K562 (cell line): ENCODE measurements around the gene PLA2G4D. TPM values are rescaled to one million over a fixed set of nuclear protein-coding genes. Genes with fewer than 3 reads are reported as not detected.

Experiments
- ATAC-seq: fragments of 200-7000 bp; cut with Tn5 transposase; 3 replicates; pipeline ENCODE4 v1.9.1; 2020; ENCODE audit warnings: moderate library complexity
- BruUV-seq: library from RNA; stranded (reverse); fragments of 400-500 nt; replicated peaks from 2 replicates; lab custom pipeline; 2021; lab: Mats Ljungman, UMichigan
- CTCF ChIA-PET: fragments of 300-600 bp; formaldehyde crosslinking; extraction: SDS; loops from one replicate; lab custom pipeline; 2021; ENCODE audit warnings: low intra/inter-chr PET ratio; lab: Yijun Ruan, JAX
- POLR2A ChIA-PET: fragments of 300-600, 350-650 bp; sonication (Branson Sonifier 250); formaldehyde crosslinking; extraction: SDS; loops from one replicate; lab custom pipeline; 2021; ENCODE audit warnings: antibody characterized with exemption, inconsistent platforms; lab: Yijun Ruan, JAX
- DNase-seq, 4 experiments: peaks; one replicate each; pipeline versions ENCODE4 v3.0.0 to v3.0.0-alpha.2; 2011 to 2018; ENCODE audit warnings: low spot score in 3 of 4, mixed read lengths in 3 of 4; ENCODE audit errors: extremely low read depth in 1 of 4
- FAIRE-seq: peaks from 2 replicates; lab custom pipeline; 2011; peaks lifted over from hg19 to GRCh38; lab: Jason Lieb, UNC
- H2AFZ ChIP-seq: 2 replicates; pipeline ENCODE4 v1.6.0; 2011; ENCODE audit warnings: low read depth, low read length, control low read depth, inconsistent platforms
- H3K27ac ChIP-seq: fragments of 200-600 bp; 3 replicates; pipeline ENCODE4 v1.8.0; 2011; ENCODE audit warnings: low read depth, mild to moderate bottlenecking, control low read depth, inconsistent platforms, low read length, moderate library complexity, mixed read lengths; ENCODE audit errors: extremely low read depth
- H3K27me3 ChIP-seq, 2 experiments: fragments of 300-600 bp in 1 of 2; 2 replicates in 1 of 2; 3 replicates in 1 of 2; pipeline versions ENCODE4 v1.6.0 to v1.8.0; 2011; ENCODE audit warnings: inconsistent platforms in 2 of 2, low read length in 2 of 2, mild to moderate bottlenecking in 1 of 2, mixed read lengths in 1 of 2, moderate library complexity in 1 of 2; ENCODE audit not compliant: control insufficient read depth in 2 of 2, insufficient read depth in 2 of 2
- H3K36me3 ChIP-seq: fragments of 300-600 bp; 3 replicates; pipeline ENCODE4 v1.8.0; 2011; ENCODE audit warnings: mild to moderate bottlenecking, low read length, inconsistent platforms; ENCODE audit not compliant: control insufficient read depth, insufficient read depth
- H3K4me1 ChIP-seq, 2 experiments: fragments of 200-600 bp in 1 of 2; replicated peaks in 1 of 2; 2 replicates in 1 of 2; 3 replicates in 1 of 2; pipeline versions ENCODE4 v1.5.1 to v1.8.0; 2011; ENCODE audit warnings: inconsistent platforms in 2 of 2, low read length in 2 of 2, mild to moderate bottlenecking in 1 of 2, mixed read lengths in 1 of 2, moderate library complexity in 1 of 2; ENCODE audit not compliant: control insufficient read depth in 2 of 2, insufficient read depth in 2 of 2
- H3K4me2 ChIP-seq: 2 replicates; pipeline ENCODE4 v1.6.1; 2011; ENCODE audit warnings: low read length, control low read depth, inconsistent platforms, mixed read lengths; ENCODE audit not compliant: insufficient read depth
- H3K4me3 ChIP-seq: fragments of 200-600 bp; sonication (generic), shearing (Covaris generic); 2 replicates; pipeline ENCODE4 v1.5.1; 2016; ENCODE audit warnings: control low read depth, inconsistent platforms
- H3K79me2 ChIP-seq: fragments of 200-600 bp; 3 replicates; pipeline ENCODE4 v1.8.0; 2011; ENCODE audit warnings: low read length, inconsistent platforms; ENCODE audit not compliant: control insufficient read depth, insufficient read depth
- H3K9ac ChIP-seq, 2 experiments: 2 replicates each; pipeline versions ENCODE4 v1.6.0 to v1.6.1; 2011; ENCODE audit warnings: low read depth in 2 of 2, low read length in 2 of 2, control low read depth in 1 of 2, inconsistent platforms in 1 of 2, mild to moderate bottlenecking in 1 of 2, mixed read lengths in 1 of 2; ENCODE audit not compliant: insufficient read depth in 1 of 2
- H3K9me1 ChIP-seq: one replicate; pipeline ENCODE4 v1.6.0; 2011; ENCODE audit warnings: inconsistent platforms, mild to moderate bottlenecking, low read length, moderate library complexity; ENCODE audit not compliant: control insufficient read depth, insufficient read depth
- H3K9me3 ChIP-seq: replicated peaks from 2 replicates; pipeline ENCODE4 v1.5.1; 2011; ENCODE audit warnings: low read depth, low read length, inconsistent platforms; ENCODE audit not compliant: control insufficient read depth, insufficient read depth
- H4K20me1 ChIP-seq: replicated peaks from 2 replicates; pipeline ENCODE4 v1.6.1; 2011; ENCODE audit warnings: low read length, inconsistent platforms, mixed read lengths; ENCODE audit not compliant: control insufficient read depth, insufficient read depth
- CBFA2T3 ChIP-seq: fragments of 450-650 bp; IDR thresholded peaks from 2 replicates; pipeline ENCODE4 v1.6.1; 2017
- FOXJ2 ChIP-seq: fragments of 200-800 bp; sonication (Bioruptor generic); IDR thresholded peaks from 2 replicates; pipeline ENCODE4 v1.6.1; 2016; ENCODE audit warnings: missing genetic modification characterization, missing compliant biosample characterization
- HINFP ChIP-seq: fragments of 450-650 bp; conservative IDR thresholded peaks from 2 replicates; pipeline ENCODE4 v1.6.1; 2016; ENCODE audit warnings: missing genetic modification characterization, low read depth, mild to moderate bottlenecking, control low read depth, missing compliant biosample characterization
- RBM14 ChIP-seq: fragments of 200-400 bp; formaldehyde crosslinking; IDR thresholded peaks from 2 replicates; pipeline ENCODE4 v1.6.1; 2018; ENCODE audit warnings: low read depth, mild to moderate bottlenecking, low read length, moderate library complexity, borderline replicate concordance; ENCODE audit not compliant: insufficient read depth
- SAFB2 ChIP-seq: fragments of 200-400 bp; formaldehyde crosslinking; IDR thresholded peaks from 2 replicates; pipeline ENCODE4 v1.6.1; 2018; ENCODE audit warnings: borderline replicate concordance, low read length, low read depth, moderate library complexity; ENCODE audit not compliant: severe bottlenecking
- STAT5A ChIP-seq: IDR thresholded peaks from 2 replicates; pipeline ENCODE4 v1.6.1; 2012; ENCODE audit warnings: low read length, inconsistent platforms, borderline replicate concordance
- TCF7L2 ChIP-seq: fragments of 150-350 bp; IDR thresholded peaks from 2 replicates; pipeline ENCODE4 v1.6.1; 2016; ENCODE audit warnings: low read depth, mild to moderate bottlenecking, low read length, moderate library complexity
- TSC22D4 ChIP-seq: fragments of 450-650 bp; IDR thresholded peaks from 2 replicates; pipeline ENCODE4 v1.6.1; 2016; ENCODE audit warnings: missing genetic modification characterization, missing biosample characterization, control low read depth
- WGBS: fragments of 100-300 bp; shearing (Covaris generic); methylation state at CpG from one replicate; pipeline ENCODE4 v1.1.6; 2016; ENCODE audit warnings: low coverage, mixed read lengths; ENCODE audit not compliant: insufficient coverage; ENCODE audit errors: missing lambda C conversion rate; 5-methylcytosine and 5-hydroxymethylcytosine counted together
- in situ Hi-C: fragments of 300-500 bp; cut with MboI; formaldehyde crosslinking; loops from 4 replicates; pipeline ENCODE4 v1.15.0; 2018; ENCODE audit warnings: inconsistent platforms, mixed read lengths
- intact Hi-C: fragments of 100-400 bp; cut with micrococcal nuclease; formaldehyde crosslinking; loops from 2 replicates; pipeline ENCODE4 v1.14.2; 2022
- polyA plus RNA-seq, 8 experiments: library from polyadenylated mRNA; depleted of rRNA in 4 of 8; stranded (reverse) in 5 of 8; unstranded in 3 of 8; fragments of >200 nt; fragmentation: Nextera tagmentation in 2 of 8; fragmentation: Illumina TruSeq in 1 of 8; extraction: Ambion mirVana in 2 of 8; extraction: Trizol in 1 of 8; gene quantifications; 2 replicates each; pipeline versions ENCODE4 v1.2.1 to v1.2.3, GENCODE V29; 2011 to 2014; ENCODE audit warnings: inconsistent platforms in 1 of 8, missing spikeins in 1 of 8
- total RNA-seq, 7 experiments: library from RNA; depleted of rRNA in 6 of 7; stranded (reverse); fragments of >200 nt in 6 of 7; fragmentation: Illumina TruSeq in 2 of 7; extraction: Trizol in 2 of 7; gene quantifications; 2 replicates each; pipeline versions ENCODE4 v1.2.1 to v1.2.3, GENCODE V29; 2011 to 2021; ENCODE audit warnings: low replicate concordance in 1 of 7
- TF ChIP-seq, protein P1 (sequence below), 2 experiments: fragments of 450-650 bp; formaldehyde crosslinking in 1 of 2; IDR thresholded peaks; 2 replicates each; pipeline versions ENCODE4 v1.4.0 to v1.6.1; 2014 to 2020; ENCODE audit warnings: mild to moderate bottlenecking in 2 of 2, borderline replicate concordance in 1 of 2, low read depth in 1 of 2

The PLA2G4D gene
- total and polyA plus RNA-seq, 9 of the 15 experiments (the other 6 are each of a cell fraction or from before 2014, with no cell fraction given) = 0.04 TPM; not detected in 8

- DNase-seq (no peak), FAIRE-seq (no peak), ATAC-seq (no peak)
- H3K27me3 ChIP-seq = peaks cover 30 to 49% of the 10 kb centered on the region in 2 experiments
- no peak overlapping the region for H2AFZ ChIP-seq
- H3K36me3 ChIP-seq = no peaks in the 10 kb centered on the region
- WGBS = 0% methylated on average over 2 of the region's 6 CpGs
- H3K9me3 ChIP-seq = no peaks in the 10 kb centered on the region
- ChIA-PET CTCF (no interaction called here), POLR2A (interaction anchor here (0.5 to 1.4 kb wide), 2 partner anchors 12 to 34 kb away, joined by 3 to 4 read pairs; no protein-coding TSS in a partner anchor)
- BruUV-seq = no TSS peak
- H3K4me2 ChIP-seq = no peak overlapping the region
- H3K79me2 ChIP-seq = no peaks in the 10 kb centered on the region
- peaks cover 3% of the 10 kb centered on the region; the same call in 1 of the 2 replicates for H4K20me1 ChIP-seq
- no peaks in the 10 kb centered on the region; a peak in 1 of 5 replicates for H3K4me1 ChIP-seq
- in situ Hi-C loops = no loop called here
- no peaks in the 10 kb centered on the region for H3K9me1 ChIP-seq
- H3K4me3 ChIP-seq = no peak overlapping the region
- H3K27ac ChIP-seq = no peak overlapping the region
- intact Hi-C loops = no loop called here
- H3K9ac ChIP-seq = no peak overlapping the region
- no peak for TF ChIP-seq STAT5A
- no peak for TF ChIP-seq TSC22D4 (tag)
- TF ChIP-seq HINFP (tag) = no peak
- TF ChIP-seq FOXJ2 (tag) = no peak
- peak; percentile 11; the same call in 1 of the 2 replicates for TF ChIP-seq CBFA2T3
- TF ChIP-seq TCF7L2 = no peak
- no peak for TF ChIP-seq RBM14
- TF ChIP-seq SAFB2 = no peak
- TF ChIP-seq, protein P1, sequence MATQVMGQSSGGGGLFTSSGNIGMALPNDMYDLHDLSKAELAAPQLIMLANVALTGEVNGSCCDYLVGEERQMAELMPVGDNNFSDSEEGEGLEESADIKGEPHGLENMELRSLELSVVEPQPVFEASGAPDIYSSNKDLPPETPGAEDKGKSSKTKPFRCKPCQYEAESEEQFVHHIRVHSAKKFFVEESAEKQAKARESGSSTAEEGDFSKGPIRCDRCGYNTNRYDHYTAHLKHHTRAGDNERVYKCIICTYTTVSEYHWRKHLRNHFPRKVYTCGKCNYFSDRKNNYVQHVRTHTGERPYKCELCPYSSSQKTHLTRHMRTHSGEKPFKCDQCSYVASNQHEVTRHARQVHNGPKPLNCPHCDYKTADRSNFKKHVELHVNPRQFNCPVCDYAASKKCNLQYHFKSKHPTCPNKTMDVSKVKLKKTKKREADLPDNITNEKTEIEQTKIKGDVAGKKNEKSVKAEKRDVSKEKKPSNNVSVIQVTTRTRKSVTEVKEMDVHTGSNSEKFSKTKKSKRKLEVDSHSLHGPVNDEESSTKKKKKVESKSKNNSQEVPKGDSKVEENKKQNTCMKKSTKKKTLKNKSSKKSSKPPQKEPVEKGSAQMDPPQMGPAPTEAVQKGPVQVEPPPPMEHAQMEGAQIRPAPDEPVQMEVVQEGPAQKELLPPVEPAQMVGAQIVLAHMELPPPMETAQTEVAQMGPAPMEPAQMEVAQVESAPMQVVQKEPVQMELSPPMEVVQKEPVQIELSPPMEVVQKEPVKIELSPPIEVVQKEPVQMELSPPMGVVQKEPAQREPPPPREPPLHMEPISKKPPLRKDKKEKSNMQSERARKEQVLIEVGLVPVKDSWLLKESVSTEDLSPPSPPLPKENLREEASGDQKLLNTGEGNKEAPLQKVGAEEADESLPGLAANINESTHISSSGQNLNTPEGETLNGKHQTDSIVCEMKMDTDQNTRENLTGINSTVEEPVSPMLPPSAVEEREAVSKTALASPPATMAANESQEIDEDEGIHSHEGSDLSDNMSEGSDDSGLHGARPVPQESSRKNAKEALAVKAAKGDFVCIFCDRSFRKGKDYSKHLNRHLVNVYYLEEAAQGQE (IDR thresholded peaks at IDR 0.05; ENCODE audit: borderline replicate concordance) = no peak
- TF ChIP-seq, protein P1 (CRISPR knock-in tag; IDR thresholded peaks at IDR 0.05; ENCODE audit: low read depth) = no peak
Measured at GRCh38 chr15:42018306-42019224, 75.8 kb downstream of the PLA2G4D start.
